HepG2 (cell line): ENCODE results near the gene PTTG1. TPM values are rescaled to one million over a fixed set of nuclear protein-coding genes. Genes with fewer than 3 reads are reported as not detected.
A peak's percentile ranks its signal among the peaks of the same experiment; 100 is the strongest.

Source experiments
- ARNT2 ChIP-seq: sonication (generic); formaldehyde crosslinking; IDR thresholded peaks from 2 replicates; pipeline ENCODE4 v1.8.0; 2022; ENCODE audit warnings: mild to moderate bottlenecking, low read depth, missing genetic modification reagents, moderate library complexity
- ARNTL ChIP-seq: sonication (generic); formaldehyde crosslinking; IDR thresholded peaks from 2 replicates; pipeline ENCODE4 v1.4.0; 2020; ENCODE audit warnings: mild to moderate bottlenecking, missing genetic modification reagents
- MEIS1 ChIP-seq: sonication (generic); formaldehyde crosslinking; IDR thresholded peaks from 2 replicates; pipeline ENCODE4 v1.9.0; 2021; ENCODE audit warnings: mild to moderate bottlenecking, missing genetic modification reagents, moderate library complexity, borderline replicate concordance
- NFKB2 ChIP-seq: sonication (generic); formaldehyde crosslinking; IDR thresholded peaks from 2 replicates; pipeline ENCODE4 v1.4.0; 2020; ENCODE audit warnings: missing genetic modification reagents, borderline replicate concordance
- NFKBIZ ChIP-seq: IDR thresholded peaks from 2 replicates; pipeline ENCODE4 v1.6.1; 2018; ENCODE audit warnings: missing genetic modification reagents, missing compliant biosample characterization
- REPIN1 ChIP-seq: sonication (generic); formaldehyde crosslinking; IDR thresholded peaks from 2 replicates; pipeline ENCODE4 v1.8.0; 2022; ENCODE audit warnings: missing genetic modification reagents, low read depth, mild to moderate bottlenecking, borderline replicate concordance
- ZNF264 ChIP-seq: sonication (generic); formaldehyde crosslinking; IDR thresholded peaks from 2 replicates; pipeline ENCODE4 v1.4.0; 2020; ENCODE audit warnings: missing genetic modification reagents
- ZNF431 ChIP-seq: sonication (generic); formaldehyde crosslinking; IDR thresholded peaks from 2 replicates; pipeline ENCODE4 v1.9.0; 2022; ENCODE audit warnings: missing genetic modification reagents, low read depth, mild to moderate bottlenecking, borderline replicate concordance
- ZNF501 ChIP-seq: sonication (generic); formaldehyde crosslinking; IDR thresholded peaks from 2 replicates; pipeline ENCODE4 v1.5.1; 2020; ENCODE audit warnings: mild to moderate bottlenecking, moderate library complexity, missing genetic modification reagents
- ZNF577 ChIP-seq: sonication (generic); formaldehyde crosslinking; IDR thresholded peaks from 2 replicates; pipeline ENCODE4 v1.4.0; 2020; ENCODE audit warnings: mild to moderate bottlenecking, low read depth, missing genetic modification reagents, borderline replicate concordance
- ZNF605 ChIP-seq: sonication (generic); formaldehyde crosslinking; IDR thresholded peaks from 2 replicates; pipeline ENCODE4 v1.8.0; 2022; ENCODE audit warnings: mild to moderate bottlenecking, missing genetic modification reagents
- ZNF619 ChIP-seq: sonication (generic); formaldehyde crosslinking; IDR thresholded peaks from 2 replicates; pipeline ENCODE4 v1.4.0; 2020; ENCODE audit warnings: mild to moderate bottlenecking, missing genetic modification reagents
- ZSCAN29 ChIP-seq: sonication (generic); formaldehyde crosslinking; conservative IDR thresholded peaks from 2 replicates; pipeline ENCODE4 v1.4.0; 2020; ENCODE audit warnings: mild to moderate bottlenecking, missing genetic modification reagents
- polyA plus RNA-seq, 8 experiments: library from polyadenylated mRNA; depleted of rRNA in 3 of 8; stranded (reverse) in 7 of 8; unstranded in 1 of 8; fragments of >200 nt; fragmentation: Illumina TruSeq in 4 of 8; extraction: Trizol in 4 of 8; gene quantifications; 2 replicates each; pipeline versions ENCODE4 v1.2.1 to v1.2.3, GENCODE V29; 2011 to 2016; ENCODE audit warnings: low read depth in 4 of 8, missing spikeins in 1 of 8, mixed read lengths in 1 of 8; ENCODE audit not compliant: insufficient read depth in 1 of 8
- total RNA-seq, 5 experiments: library from RNA; depleted of rRNA; stranded (reverse); fragments of >200 nt; fragmentation: Illumina TruSeq; extraction: Trizol; gene quantifications; 2 replicates each; pipeline ENCODE4 v1.2.3, GENCODE V29; 2016; ENCODE audit warnings: low read depth in 1 of 5
- TF ChIP-seq, protein P1 (sequence below): IDR thresholded peaks from 2 replicates; pipeline ENCODE4 v1.6.1; 2016; ENCODE audit warnings: low read depth
- TF ChIP-seq, protein P2 (sequence below): sonication (generic); formaldehyde crosslinking; IDR thresholded peaks from 2 replicates; pipeline ENCODE4 v1.5.1; 2020; ENCODE audit warnings: mild to moderate bottlenecking, moderate library complexity, missing genetic modification reagents
- TF ChIP-seq, protein P3 (sequence below): sonication (generic); formaldehyde crosslinking; IDR thresholded peaks from 2 replicates; pipeline ENCODE4 v1.4.0; 2020; ENCODE audit warnings: missing genetic modification reagents
- TF ChIP-seq, protein P4 (sequence below): sonication (generic); formaldehyde crosslinking; IDR thresholded peaks from 2 replicates; pipeline ENCODE4 v1.9.0; 2022; ENCODE audit warnings: missing genetic modification reagents, mild to moderate bottlenecking, borderline replicate concordance
- TF ChIP-seq, protein P5 (sequence below): sonication (generic); formaldehyde crosslinking; IDR thresholded peaks from 2 replicates; pipeline ENCODE4 v1.8.0; 2022; ENCODE audit warnings: mild to moderate bottlenecking, missing genetic modification reagents
- TF ChIP-seq, protein P6 (sequence below): sonication (generic); formaldehyde crosslinking; IDR thresholded peaks from 2 replicates; pipeline ENCODE4 v1.8.1; 2023; ENCODE audit warnings: mild to moderate bottlenecking, moderate library complexity, missing genetic modification reagents

Gene PTTG1
- total and polyA plus RNA-seq, 2 of the 13 experiments (the other 11 are each of a cell fraction or from before 2014, with no cell fraction given): 102 to 161 TPM

DNA sequence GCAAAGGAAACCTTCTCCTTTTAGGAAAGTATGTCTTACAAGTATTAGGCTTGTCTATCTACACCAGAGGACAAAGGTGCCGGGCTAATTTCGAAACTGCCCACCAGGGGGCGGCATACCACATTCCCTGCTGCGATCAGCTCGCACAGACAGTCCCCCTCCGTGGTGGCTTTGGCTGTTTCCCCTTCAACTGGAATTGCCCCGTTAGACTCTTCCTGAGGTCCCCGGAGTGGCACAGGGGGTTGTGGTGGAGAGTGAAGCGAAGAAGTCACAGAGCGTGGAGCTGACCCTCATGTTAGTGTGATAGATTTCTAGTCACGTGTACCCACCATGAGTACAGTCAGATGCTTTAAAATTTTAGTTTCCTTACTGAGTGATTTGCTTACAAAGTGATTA is 17.5 kb downstream of the PTTG1 start (continued):
- TF ChIP-seq REPIN1 (CRISPR knock-in tag): peak; percentile 62; the same call in 1 of the 2 replicates
- TF ChIP-seq, protein P1, sequence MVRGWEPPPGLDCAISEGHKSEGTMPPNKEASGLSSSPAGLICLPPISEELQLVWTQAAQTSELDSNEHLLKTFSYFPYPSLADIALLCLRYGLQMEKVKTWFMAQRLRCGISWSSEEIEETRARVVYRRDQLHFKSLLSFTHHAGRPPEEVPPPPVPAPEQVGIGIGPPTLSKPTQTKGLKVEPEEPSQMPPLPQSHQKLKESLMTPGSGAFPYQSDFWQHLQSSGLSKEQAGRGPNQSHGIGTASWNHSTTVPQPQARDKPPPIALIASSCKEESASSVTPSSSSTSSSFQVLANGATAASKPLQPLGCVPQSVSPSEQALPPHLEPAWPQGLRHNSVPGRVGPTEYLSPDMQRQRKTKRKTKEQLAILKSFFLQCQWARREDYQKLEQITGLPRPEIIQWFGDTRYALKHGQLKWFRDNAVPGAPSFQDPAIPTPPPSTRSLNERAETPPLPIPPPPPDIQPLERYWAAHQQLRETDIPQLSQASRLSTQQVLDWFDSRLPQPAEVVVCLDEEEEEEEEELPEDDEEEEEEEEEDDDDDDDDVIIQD (CRISPR knock-in tag): 0 out of 2 replicates have a peak, but pooled peaks have one; percentile 23
- TF ChIP-seq, protein P2, sequence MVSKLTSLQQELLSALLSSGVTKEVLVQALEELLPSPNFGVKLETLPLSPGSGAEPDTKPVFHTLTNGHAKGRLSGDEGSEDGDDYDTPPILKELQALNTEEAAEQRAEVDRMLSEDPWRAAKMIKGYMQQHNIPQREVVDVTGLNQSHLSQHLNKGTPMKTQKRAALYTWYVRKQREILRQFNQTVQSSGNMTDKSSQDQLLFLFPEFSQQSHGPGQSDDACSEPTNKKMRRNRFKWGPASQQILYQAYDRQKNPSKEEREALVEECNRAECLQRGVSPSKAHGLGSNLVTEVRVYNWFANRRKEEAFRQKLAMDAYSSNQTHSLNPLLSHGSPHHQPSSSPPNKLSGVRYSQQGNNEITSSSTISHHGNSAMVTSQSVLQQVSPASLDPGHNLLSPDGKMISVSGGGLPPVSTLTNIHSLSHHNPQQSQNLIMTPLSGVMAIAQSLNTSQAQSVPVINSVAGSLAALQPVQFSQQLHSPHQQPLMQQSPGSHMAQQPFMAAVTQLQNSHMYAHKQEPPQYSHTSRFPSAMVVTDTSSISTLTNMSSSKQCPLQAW (CRISPR knock-in tag): 0 out of 2 replicates have a peak, but pooled peaks have one; percentile 34
- TF ChIP-seq ARNTL (CRISPR knock-in tag): peak; percentile 83
- TF ChIP-seq ZNF431 (CRISPR knock-in tag): no peak
- TF ChIP-seq ARNT2 (CRISPR knock-in tag): 0 out of 2 replicates have a peak, but pooled peaks have one; percentile 33
- TF ChIP-seq ZNF619 (CRISPR knock-in tag): 0 out of 2 replicates have a peak, but pooled peaks have one; percentile 74
- TF ChIP-seq, protein P3, sequence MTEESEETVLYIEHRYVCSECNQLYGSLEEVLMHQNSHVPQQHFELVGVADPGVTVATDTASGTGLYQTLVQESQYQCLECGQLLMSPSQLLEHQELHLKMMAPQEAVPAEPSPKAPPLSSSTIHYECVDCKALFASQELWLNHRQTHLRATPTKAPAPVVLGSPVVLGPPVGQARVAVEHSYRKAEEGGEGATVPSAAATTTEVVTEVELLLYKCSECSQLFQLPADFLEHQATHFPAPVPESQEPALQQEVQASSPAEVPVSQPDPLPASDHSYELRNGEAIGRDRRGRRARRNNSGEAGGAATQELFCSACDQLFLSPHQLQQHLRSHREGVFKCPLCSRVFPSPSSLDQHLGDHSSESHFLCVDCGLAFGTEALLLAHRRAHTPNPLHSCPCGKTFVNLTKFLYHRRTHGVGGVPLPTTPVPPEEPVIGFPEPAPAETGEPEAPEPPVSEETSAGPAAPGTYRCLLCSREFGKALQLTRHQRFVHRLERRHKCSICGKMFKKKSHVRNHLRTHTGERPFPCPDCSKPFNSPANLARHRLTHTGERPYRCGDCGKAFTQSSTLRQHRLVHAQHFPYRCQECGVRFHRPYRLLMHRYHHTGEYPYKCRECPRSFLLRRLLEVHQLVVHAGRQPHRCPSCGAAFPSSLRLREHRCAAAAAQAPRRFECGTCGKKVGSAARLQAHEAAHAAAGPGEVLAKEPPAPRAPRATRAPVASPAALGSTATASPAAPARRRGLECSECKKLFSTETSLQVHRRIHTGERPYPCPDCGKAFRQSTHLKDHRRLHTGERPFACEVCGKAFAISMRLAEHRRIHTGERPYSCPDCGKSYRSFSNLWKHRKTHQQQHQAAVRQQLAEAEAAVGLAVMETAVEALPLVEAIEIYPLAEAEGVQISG (CRISPR knock-in tag): peak; percentile 29; the same call in 1 of the 2 replicates
- peak; percentile 44; the same call in 1 of the 2 replicates for TF ChIP-seq NFKB2
- TF ChIP-seq ZNF264 (CRISPR knock-in tag): no peak
- no peak for TF ChIP-seq ZNF577
- TF ChIP-seq MEIS1: no peak
- TF ChIP-seq NFKBIZ (CRISPR knock-in tag): 0 out of 2 replicates have a peak, but pooled peaks have one; percentile 34
- TF ChIP-seq, protein P4, sequence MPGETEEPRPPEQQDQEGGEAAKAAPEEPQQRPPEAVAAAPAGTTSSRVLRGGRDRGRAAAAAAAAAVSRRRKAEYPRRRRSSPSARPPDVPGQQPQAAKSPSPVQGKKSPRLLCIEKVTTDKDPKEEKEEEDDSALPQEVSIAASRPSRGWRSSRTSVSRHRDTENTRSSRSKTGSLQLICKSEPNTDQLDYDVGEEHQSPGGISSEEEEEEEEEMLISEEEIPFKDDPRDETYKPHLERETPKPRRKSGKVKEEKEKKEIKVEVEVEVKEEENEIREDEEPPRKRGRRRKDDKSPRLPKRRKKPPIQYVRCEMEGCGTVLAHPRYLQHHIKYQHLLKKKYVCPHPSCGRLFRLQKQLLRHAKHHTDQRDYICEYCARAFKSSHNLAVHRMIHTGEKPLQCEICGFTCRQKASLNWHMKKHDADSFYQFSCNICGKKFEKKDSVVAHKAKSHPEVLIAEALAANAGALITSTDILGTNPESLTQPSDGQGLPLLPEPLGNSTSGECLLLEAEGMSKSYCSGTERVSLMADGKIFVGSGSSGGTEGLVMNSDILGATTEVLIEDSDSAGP: peak; percentile 39; the same call in 1 of the 2 replicates
- TF ChIP-seq ZSCAN29: no peak
- no peak; the same call in none of the 2 replicates for TF ChIP-seq ZNF501 (CRISPR knock-in tag)
- TF ChIP-seq, protein P5, sequence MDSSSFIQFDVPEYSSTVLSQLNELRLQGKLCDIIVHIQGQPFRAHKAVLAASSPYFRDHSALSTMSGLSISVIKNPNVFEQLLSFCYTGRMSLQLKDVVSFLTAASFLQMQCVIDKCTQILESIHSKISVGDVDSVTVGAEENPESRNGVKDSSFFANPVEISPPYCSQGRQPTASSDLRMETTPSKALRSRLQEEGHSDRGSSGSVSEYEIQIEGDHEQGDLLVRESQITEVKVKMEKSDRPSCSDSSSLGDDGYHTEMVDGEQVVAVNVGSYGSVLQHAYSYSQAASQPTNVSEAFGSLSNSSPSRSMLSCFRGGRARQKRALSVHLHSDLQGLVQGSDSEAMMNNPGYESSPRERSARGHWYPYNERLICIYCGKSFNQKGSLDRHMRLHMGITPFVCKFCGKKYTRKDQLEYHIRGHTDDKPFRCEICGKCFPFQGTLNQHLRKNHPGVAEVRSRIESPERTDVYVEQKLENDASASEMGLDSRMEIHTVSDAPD: no peak
- peak; percentile 65 for TF ChIP-seq ZNF605
- TF ChIP-seq, protein P6, sequence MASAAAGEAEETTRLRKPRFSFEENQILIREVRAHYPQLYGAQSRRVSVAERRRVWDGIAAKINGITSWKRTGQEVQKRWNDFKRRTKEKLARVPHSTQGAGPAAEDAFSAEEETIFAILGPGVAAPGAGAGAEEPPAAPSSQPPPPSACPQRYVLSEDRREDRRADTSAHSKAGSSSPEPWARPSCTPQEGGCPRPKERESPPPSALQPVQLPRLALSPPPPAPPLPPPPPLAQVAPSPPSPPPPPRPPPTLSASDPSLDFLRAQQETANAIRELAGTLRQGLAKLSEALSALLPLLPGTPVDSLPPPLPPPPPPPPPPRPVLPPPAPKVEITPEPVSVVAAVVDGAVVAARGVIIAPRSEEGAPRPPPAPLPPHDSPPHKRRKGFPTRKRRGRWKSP (CRISPR knock-in tag): no peak
